GM19452 (cell line): Measurements from ENCODE around the gene SVOP.
"Not testable (repeated sequence)": the region's sequence is repeated elsewhere in the genome, so short reads cannot be mapped to it uniquely, and the experiment has no call there.

Source experiments
- ATAC-seq: cut with Tn5 transposase; IDR thresholded peaks from one replicate; pipeline ENCODE4 v1.9.1; 2021; ENCODE audit not compliant: unreplicated experiment

The SVOP gene

DNA sequence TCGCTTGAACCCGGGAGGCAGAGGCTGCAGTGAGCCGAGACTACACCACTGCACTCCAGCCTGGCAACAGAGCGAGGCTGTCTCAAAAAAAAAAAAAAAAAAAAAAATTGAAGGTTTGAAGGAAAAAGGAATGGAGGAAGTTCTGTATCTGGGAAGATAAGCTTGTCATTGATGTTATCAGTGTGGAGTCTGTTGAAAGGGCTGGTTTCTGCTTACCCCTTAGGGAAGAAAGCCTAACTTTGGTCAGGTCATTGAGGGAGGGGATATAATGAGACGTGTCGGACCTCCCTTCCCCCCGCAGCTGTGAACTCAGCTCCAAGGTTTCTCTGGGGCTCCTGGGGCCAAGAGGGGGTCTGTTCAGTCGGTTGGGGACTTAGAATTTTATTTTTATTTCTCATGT, 124.5 kb downstream of the SVOP start:
- no peak for ATAC-seq

- no peak for ATAC-seq
These were observed 125.6 kb downstream of the SVOP start for GRCh38 chr12:108895220-108895802.

GRCh38 chr12:108890208-108890607, 130.7 kb downstream of the SVOP start:
- no peak for ATAC-seq

GRCh38 chr12:108888031-108888430, 132.8 kb downstream of the SVOP start:
- no peak for ATAC-seq

DNA sequence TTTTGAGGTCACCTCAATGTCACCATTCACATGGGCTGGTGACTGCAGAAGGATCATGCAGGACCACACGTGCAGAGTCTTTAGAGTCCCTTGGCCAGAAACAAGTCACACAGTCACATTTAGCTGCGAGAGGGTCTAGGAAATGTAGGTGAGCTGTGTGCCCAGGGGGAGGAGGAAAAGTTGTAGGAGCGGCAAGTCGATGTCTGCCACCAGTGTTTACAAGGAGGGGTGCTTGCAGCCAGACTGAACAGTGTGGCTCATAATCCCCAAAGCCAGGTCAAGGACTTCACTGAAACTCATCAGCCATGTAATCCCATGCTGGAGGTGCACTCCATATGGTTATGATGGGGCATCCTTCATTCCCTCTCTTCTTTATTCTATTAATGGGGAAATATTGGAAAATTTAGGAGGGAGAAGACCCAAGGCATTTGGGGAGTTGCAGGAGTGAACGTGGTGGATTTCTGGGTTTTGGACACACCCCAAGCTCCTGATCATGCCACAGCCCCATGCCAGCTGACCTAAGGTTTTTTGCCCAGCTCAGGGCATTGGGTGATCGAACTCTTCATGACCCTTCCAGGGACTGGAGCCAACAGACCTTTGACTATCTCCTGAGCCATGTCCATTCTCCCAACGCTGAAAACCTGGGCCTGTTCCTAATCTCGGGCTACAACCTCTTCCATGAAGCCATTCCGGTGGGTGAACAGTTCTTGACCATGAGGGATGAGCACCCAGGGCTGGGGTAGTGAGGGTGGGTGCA, 133.8 kb downstream of the SVOP start:
- ATAC-seq: no peak

DNA sequence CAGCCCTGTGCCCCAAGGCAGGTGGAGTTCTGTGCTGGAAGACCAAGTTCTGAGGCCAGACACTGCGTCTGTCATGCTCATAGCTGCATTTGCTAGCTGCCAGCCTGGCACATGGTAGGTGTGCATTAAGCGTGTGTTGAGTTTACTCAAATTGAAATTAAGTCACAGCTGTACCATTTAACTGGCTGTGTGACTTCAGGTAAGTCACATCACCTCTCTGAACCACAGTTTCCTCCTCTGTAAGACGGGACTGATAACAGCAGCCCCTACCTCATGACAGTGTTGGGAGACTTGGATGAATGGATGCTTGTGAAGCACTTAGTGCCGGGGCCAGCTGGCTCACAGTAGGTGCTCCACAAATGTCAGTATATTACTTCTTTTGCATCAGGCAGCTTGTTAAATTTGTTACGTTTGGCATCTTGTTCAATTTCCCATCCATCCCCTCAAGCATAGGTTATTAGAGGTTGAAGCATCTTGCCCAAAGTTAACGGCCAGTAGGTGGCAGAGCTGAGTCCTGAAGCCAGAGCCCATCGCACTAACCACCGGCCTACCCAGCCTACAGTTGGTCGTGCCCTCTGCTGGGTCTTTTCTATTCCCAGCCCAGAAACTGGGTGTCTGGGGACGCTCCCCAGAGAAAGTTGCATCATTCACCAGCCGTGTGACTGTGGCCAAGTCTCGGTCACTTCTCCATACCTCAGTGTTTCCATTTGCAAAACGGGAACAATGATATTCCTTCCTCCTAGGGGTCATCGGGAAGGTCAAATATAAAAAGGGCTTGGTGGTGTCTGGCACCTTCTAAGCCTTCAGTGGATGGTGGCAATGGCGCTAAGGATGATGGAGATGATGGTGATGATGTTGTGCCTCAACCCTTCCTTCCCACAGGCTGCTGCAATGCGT, 136.5 kb downstream of the SVOP start:
- ATAC-seq: no peak

- no peak for ATAC-seq
These were observed 138.9 kb downstream of the SVOP start for GRCh38 chr12:108881953-108882352.

DNA sequence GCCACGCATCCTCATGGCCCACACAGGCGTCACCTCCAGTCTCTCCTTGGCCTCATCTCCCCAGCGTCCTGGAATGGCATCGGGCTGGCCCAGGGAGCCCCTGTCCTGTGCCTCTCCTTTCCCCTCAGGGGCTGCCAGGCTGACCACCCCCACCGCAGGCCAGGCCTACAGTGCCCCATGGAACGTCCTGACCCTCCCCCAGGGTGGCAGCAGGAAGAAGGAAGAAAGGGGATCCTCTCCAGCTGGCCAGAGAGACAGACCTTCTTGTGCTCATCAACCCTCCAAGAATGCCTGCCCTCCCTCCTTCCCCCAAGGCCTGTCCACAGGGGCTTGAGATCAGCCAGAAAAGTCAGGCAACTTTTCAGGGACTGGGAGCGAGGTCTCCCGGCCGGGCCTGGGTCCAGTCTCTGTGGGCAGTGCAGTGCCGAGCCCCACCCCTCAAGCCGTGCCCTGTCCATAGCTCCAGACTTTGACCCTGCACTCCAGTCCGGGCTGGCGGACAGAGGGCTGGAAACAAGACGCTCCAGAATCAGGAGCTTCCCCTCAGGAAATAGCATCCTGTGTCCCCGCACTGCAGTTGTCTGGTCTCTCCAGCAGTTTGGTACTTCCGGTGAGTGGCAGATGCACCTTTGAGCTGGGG, 141.1 kb downstream of the SVOP start, which contains the start of gene DAO:
TSS of gene DAO (plus strand) at position 478 of the 640 bp plus-strand sequence. CDS start 4,915 bp downstream, outside the sequence.
- no peak for ATAC-seq

DNA sequence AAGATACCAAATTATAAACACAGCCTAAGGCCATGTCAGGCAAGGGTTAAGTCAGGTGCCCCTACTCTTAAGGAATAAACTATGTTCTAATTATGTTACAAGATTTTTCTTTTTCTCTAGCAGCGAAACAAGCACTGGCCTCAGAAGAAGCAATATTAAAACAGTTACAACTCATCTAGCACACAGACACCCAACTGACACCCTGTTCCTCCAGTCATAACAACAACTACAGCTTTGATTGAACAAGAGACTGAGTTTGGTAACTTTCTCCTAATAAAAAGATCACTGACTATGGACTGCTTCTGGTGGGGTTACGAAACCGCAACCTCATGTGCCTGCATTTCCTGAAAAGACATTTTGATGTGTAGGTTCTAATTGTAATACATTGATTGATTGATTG, 144.3 kb downstream of the SVOP start:
- ATAC-seq: no peak

- no peak for ATAC-seq
These were observed 145.0 kb downstream of the SVOP start for GRCh38 chr12:108875682-108876361.

- no peak for ATAC-seq
These were observed 145.6 kb downstream of the SVOP start for GRCh38 chr12:108875280-108875679.

DNA sequence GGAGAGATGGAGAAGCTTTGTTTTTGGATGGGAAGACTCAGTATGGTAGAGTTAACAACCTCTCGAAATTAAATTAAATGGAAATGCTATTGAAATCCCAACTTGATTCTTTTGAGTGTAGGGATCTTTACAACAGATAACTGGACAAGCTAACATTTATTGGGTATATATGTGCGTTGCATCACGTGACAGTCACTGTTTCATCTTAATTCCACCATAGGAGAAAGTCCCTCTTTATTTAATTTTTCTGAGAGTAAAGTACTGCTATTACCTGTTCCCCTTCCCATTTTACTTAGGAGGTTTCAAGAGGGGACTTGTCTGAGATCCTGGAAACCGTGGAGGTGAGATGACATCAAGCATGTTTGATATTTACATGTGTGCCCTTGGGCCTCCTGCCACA, 152.1 kb downstream of the SVOP start:
- no peak for ATAC-seq

DNA sequence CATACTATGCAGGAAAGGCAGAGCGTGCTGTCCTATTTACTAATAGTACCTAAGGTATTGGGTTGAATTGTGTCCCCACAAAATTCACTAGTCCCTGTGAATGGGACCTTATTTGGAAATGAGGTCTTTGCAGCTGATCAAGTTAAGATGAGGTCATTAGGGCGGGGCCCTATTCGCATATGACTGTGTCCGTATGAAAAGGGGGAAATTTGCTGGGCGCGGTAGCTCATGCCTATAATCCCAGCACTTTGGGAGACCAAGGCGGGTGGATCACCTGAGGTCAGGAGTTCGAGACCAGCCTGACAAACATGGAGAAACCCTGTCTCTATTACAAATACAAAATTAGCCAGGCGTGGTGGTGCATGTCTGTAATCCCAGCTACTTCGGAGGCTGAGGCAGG, 154.8 kb downstream of the SVOP start:
- not testable (repeated sequence) for ATAC-seq

DNA sequence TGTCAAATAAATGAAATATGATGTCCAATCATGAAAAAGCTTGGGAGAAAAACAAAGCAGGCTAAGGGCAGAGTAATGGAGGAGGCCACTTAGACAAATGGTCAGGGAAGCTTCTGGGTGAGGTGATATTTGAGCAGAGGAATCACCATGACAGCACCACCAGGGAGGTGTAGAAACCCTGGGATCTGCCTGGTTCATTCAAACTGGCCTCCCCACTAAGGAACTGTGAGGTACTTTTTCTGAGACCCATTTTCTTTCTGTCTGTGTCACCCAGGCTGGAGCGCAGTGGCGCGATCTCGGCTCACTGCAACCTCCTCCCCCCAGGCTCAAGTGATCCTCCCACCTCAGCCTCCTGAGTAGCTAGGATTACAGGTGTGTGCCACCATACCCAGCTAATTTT, 155.7 kb downstream of the SVOP start:
- ATAC-seq: no peak

DNA sequence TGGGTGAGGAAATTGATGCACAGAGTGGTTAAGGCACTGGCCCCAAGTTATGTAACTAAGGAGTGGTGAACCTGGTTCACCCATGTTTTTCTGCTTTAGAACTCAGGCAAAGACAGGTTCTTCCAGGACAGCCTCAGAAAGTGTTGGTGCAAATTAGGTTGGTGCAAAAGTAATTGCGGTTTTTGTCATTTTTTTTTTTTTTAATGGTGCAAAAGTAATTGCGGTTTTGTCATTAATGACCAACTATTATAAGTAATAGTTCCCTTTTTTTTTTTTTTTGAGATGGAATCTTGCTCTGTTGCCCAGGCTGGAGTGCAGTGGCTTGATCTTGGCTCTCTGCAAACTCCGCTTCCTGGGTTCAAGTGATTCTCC, 158.3 kb downstream of the SVOP start:
- no peak for ATAC-seq

- ATAC-seq: peak; percentile 32
These were observed 158.8 kb downstream of the SVOP start for GRCh38 chr12:108861878-108862587.

DNA sequence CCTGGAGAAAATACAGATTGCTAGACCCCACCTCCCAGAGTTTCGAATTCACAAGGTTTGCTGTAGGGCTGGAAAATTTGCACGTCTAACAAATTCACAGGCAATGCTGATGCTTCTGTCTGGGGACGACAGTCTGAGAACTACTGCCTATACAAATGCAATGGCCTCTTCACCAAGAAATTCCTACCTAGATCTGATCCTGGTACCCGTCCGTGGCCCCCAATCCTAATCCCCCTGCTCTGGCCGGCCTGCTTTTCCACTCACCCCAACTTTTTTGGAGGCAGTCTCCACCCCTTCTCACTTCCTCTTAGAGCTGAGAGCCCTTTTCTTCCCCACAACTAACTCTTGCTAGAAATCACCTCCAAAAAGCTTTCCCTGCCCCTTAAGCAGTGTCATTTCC, 160.4 kb downstream of the SVOP start:
- no peak for ATAC-seq

DNA sequence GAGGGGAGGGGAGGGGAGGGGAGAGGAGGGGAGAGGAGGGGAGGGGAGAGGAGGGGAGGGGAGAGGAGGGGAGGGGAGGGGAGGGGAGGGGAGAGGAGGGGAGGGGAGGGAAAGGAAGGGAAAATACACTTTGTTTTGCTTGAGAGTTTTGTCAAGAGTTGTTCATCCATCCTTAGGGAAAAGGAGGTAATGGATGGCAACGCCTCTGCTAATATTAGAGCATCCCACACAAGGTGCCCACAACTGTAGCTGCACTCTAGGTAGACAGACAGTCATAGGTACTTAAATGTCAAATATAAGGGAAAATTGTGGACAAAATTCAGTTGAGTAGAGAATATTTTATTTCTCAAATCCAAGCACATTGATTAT, 161.0 kb downstream of the SVOP start:
- ATAC-seq: no peak

- ATAC-seq: not testable (repeated sequence)
These were observed 161.5 kb downstream of the SVOP start for GRCh38 chr12:108859141-108859922.
